SK-N-SH treated with all-trans-retinoic acid at 6 μM for 48 hours (cell line): ENCODE measurements around the gene POU4F3.

ENCODE experiments used
- ATAC-seq: fragments of 200-7000 bp; cut with Tn5 transposase; 3 replicates; pipeline ENCODE4 v1.9.1; 2020; ENCODE audit warnings: mild to moderate bottlenecking, moderate library complexity
- ARNTL ChIP-seq: fragments of 450-650 bp; formaldehyde crosslinking; IDR thresholded peaks from 2 replicates; pipeline ENCODE4 v1.5.0; 2020; ENCODE audit warnings: low read depth, mild to moderate bottlenecking, moderate library complexity, borderline replicate concordance
- BACH2 ChIP-seq: fragments of 250-450 bp; sonication (Bioruptor Pico); IDR thresholded peaks from 2 replicates; pipeline ENCODE4 v1.9.0; 2021; ENCODE audit warnings: mild to moderate bottlenecking, borderline replicate concordance
- CSDC2 ChIP-seq: fragments of 250-450 bp; sonication (Bioruptor Pico); IDR thresholded peaks from 2 replicates; pipeline ENCODE4 v1.5.0; 2020; ENCODE audit warnings: mild to moderate bottlenecking, moderate library complexity
- CSRNP3 ChIP-seq: fragments of 250-450 bp; sonication (Bioruptor Pico); IDR thresholded peaks from 2 replicates; pipeline ENCODE4 v1.5.1; 2021; ENCODE audit warnings: mild to moderate bottlenecking, moderate library complexity
- ESRRG ChIP-seq: fragments of 250-450 bp; sonication (Bioruptor Pico); IDR thresholded peaks from 2 replicates; pipeline ENCODE4 v1.6.1; 2021; ENCODE audit warnings: mild to moderate bottlenecking
- GLIS3 ChIP-seq: fragments of 250-450 bp; sonication (Bioruptor Pico); IDR thresholded peaks from 2 replicates; pipeline ENCODE4 v1.5.0; 2020; ENCODE audit warnings: mild to moderate bottlenecking, moderate library complexity
- ISL1 ChIP-seq: fragments of 250-450 bp; sonication (Bioruptor Pico); IDR thresholded peaks from 2 replicates; pipeline ENCODE4 v2.1.2; 2022; ENCODE audit warnings: mild to moderate bottlenecking, moderate library complexity
- OSR1 ChIP-seq: fragments of 250-450 bp; sonication (Bioruptor Pico); IDR thresholded peaks from 2 replicates; pipeline ENCODE4 v1.8.0; 2022; ENCODE audit warnings: moderate library complexity, mild to moderate bottlenecking, inconsistent platforms
- PPARA ChIP-seq: fragments of 250-450 bp; sonication (Bioruptor Pico); IDR thresholded peaks from 2 replicates; pipeline ENCODE4 v1.5.0; 2020; ENCODE audit warnings: mild to moderate bottlenecking, borderline replicate concordance
- TCF4 ChIP-seq: fragments of 250-450 bp; sonication (Bioruptor Pico); IDR thresholded peaks from 2 replicates; pipeline ENCODE4 v1.8.0; 2021; ENCODE audit warnings: mild to moderate bottlenecking, moderate library complexity, borderline replicate concordance
- TOX ChIP-seq: fragments of 250-450 bp; sonication (Bioruptor Pico); IDR thresholded peaks from 2 replicates; pipeline ENCODE4 v1.8.0; 2021; ENCODE audit warnings: mild to moderate bottlenecking, moderate library complexity, borderline replicate concordance
- ZC3H10 ChIP-seq: fragments of 250-450 bp; sonication (Bioruptor Pico); IDR thresholded peaks from 2 replicates; pipeline ENCODE4 v1.5.1; 2021; ENCODE audit warnings: mild to moderate bottlenecking, moderate library complexity
- ZFP3 ChIP-seq: fragments of 250-450 bp; sonication (Bioruptor Pico); IDR thresholded peaks from 2 replicates; pipeline ENCODE4 v1.5.0; 2020; ENCODE audit warnings: mild to moderate bottlenecking, moderate library complexity
- ZFP30 ChIP-seq: fragments of 450-650 bp; formaldehyde crosslinking; IDR thresholded peaks from 2 replicates; pipeline ENCODE4 v1.5.0; 2022; ENCODE audit warnings: mild to moderate bottlenecking, moderate library complexity
- ZNF565 ChIP-seq: fragments of 450-650 bp; formaldehyde crosslinking; conservative IDR thresholded peaks from 2 replicates; pipeline ENCODE4 v1.5.0; 2020; ENCODE audit warnings: low read depth, mild to moderate bottlenecking, moderate library complexity
- ZNF70 ChIP-seq: fragments of 450-650 bp; formaldehyde crosslinking; IDR thresholded peaks from 2 replicates; pipeline ENCODE4 v1.5.0; 2020; ENCODE audit warnings: mild to moderate bottlenecking, moderate library complexity
- ZNF8 ChIP-seq: fragments of 450-650 bp; formaldehyde crosslinking; IDR thresholded peaks from 2 replicates; pipeline ENCODE4 v1.5.0; 2020; ENCODE audit warnings: mild to moderate bottlenecking, moderate library complexity
- TF ChIP-seq, protein P1 (sequence below): fragments of 250-450 bp; sonication (Bioruptor Pico); IDR thresholded peaks from 2 replicates; pipeline ENCODE4 v1.5.0; 2020; ENCODE audit warnings: mild to moderate bottlenecking, moderate library complexity
- TF ChIP-seq, protein P2 (sequence below): fragments of 250-450 bp; sonication (Bioruptor Pico); IDR thresholded peaks from 2 replicates; pipeline ENCODE4 v1.5.1; 2020; ENCODE audit warnings: low read depth, mild to moderate bottlenecking, moderate library complexity
- TF ChIP-seq, protein P3 (sequence below): fragments of 250-450 bp; sonication (Bioruptor Pico); IDR thresholded peaks from 2 replicates; pipeline ENCODE4 v1.8.0; 2020; ENCODE audit warnings: mild to moderate bottlenecking, moderate library complexity, borderline replicate concordance

The POU4F3 gene

GRCh38 chr5:146345578-146346366 is 7.1 kb downstream of the POU4F3 start:
- ATAC-seq = peak; percentile 24; the same call in 1 of the 3 replicates
- TF ChIP-seq, protein P1, sequence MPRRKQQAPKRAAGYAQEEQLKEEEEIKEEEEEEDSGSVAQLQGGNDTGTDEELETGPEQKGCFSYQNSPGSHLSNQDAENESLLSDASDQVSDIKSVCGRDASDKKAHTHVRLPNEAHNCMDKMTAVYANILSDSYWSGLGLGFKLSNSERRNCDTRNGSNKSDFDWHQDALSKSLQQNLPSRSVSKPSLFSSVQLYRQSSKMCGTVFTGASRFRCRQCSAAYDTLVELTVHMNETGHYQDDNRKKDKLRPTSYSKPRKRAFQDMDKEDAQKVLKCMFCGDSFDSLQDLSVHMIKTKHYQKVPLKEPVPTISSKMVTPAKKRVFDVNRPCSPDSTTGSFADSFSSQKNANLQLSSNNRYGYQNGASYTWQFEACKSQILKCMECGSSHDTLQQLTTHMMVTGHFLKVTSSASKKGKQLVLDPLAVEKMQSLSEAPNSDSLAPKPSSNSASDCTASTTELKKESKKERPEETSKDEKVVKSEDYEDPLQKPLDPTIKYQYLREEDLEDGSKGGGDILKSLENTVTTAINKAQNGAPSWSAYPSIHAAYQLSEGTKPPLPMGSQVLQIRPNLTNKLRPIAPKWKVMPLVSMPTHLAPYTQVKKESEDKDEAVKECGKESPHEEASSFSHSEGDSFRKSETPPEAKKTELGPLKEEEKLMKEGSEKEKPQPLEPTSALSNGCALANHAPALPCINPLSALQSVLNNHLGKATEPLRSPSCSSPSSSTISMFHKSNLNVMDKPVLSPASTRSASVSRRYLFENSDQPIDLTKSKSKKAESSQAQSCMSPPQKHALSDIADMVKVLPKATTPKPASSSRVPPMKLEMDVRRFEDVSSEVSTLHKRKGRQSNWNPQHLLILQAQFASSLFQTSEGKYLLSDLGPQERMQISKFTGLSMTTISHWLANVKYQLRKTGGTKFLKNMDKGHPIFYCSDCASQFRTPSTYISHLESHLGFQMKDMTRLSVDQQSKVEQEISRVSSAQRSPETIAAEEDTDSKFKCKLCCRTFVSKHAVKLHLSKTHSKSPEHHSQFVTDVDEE (CRISPR knock-in tag) = no peak
- no peak for TF ChIP-seq ZNF8 (CRISPR knock-in tag)

- TF ChIP-seq ZNF565 (CRISPR knock-in tag) = no peak
- TF ChIP-seq, all 23 proteins: peak for 0
- no peak for ATAC-seq
Measured at GRCh38 chr5:146357126-146357525, 18.5 kb downstream of the POU4F3 start.

DNA sequence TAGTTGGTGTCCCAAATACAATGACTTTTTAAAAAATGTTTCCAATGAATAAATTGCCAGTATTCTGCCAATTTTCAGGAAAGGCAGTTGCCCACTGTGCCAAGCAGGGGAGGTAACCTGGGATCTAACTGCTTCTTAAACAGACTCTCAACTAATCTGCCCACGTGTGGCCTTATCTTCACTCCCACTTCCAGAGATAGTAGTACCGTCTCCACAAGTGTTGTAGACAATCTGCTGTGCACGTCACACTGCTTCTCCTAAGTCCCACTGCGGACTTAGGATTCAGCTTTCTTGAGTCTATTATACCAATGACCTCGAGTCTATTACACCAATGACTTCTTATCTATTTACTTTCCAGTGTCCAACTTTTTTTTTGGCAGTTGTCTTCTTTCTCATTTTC is 21.2 kb downstream of the POU4F3 start:
- no peak for TF ChIP-seq GLIS3 (CRISPR knock-in tag)
- TF ChIP-seq ISL1 (CRISPR knock-in tag) = no peak
- TF ChIP-seq ZNF565 (CRISPR knock-in tag) = no peak
- TF ChIP-seq ESRRG (CRISPR knock-in tag) = no peak
- no peak for TF ChIP-seq ARNTL
- TF ChIP-seq CSRNP3 = no peak
- TF ChIP-seq ZFP30 (CRISPR knock-in tag) = no peak
- no peak for TF ChIP-seq ZFP3 (CRISPR knock-in tag)
- TF ChIP-seq BACH2 (CRISPR knock-in tag) = no peak
- no peak for TF ChIP-seq TCF4 (CRISPR knock-in tag)
- TF ChIP-seq ZNF70 (CRISPR knock-in tag) = no peak
- no peak for TF ChIP-seq PPARA (CRISPR knock-in tag)
- no peak for TF ChIP-seq CSDC2 (CRISPR knock-in tag)
- no peak for TF ChIP-seq OSR1 (CRISPR knock-in tag)
- TF ChIP-seq ZC3H10 (CRISPR knock-in tag) = no peak
- TF ChIP-seq, protein P1 (CRISPR knock-in tag) = no peak
- TF ChIP-seq, protein P2, sequence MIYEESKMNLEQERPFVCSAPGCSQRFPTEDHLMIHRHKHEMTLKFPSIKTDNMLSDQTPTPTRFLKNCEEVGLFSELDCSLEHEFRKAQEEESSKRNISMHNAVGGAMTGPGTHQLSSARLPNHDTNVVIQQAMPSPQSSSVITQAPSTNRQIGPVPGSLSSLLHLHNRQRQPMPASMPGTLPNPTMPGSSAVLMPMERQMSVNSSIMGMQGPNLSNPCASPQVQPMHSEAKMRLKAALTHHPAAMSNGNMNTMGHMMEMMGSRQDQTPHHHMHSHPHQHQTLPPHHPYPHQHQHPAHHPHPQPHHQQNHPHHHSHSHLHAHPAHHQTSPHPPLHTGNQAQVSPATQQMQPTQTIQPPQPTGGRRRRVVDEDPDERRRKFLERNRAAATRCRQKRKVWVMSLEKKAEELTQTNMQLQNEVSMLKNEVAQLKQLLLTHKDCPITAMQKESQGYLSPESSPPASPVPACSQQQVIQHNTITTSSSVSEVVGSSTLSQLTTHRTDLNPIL (CRISPR knock-in tag) = no peak
- no peak for TF ChIP-seq TOX (CRISPR knock-in tag)
- ATAC-seq = no peak

DNA sequence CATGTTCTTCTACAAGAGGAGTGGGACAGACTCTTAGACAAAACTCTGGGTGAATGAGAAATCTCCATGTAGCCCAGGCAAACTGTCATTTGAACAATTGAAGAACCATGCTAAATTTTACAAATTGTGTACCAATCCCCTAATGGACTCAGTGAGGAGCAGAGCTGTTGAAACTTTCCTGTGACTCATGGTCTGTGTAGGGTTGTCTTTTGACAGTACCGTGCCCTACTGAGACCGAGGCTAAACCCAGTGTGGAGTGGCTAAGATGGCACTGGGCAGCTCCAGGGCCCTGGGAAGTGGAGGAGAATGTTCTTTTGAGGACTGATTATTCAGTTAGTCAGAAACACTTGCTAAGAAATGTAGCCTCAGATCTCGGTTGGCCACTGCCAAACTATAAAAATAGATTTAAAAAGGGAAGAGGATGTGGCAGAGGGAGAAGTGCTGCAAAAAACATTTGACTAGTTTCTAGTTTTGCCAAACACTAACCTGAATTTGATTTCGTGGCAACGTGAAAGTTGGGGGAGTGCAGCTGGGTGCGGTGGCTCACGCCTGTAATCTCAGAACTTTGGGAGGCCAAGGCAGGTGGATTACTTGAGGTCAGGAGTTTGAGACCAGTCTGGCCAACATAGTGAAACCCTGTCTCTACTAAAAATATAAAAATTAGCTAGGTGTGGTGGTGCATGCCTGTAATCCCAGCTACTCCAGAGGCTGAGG is 24.7 kb downstream of the POU4F3 start:
- TF ChIP-seq ARNTL = no peak
- no peak for TF ChIP-seq ISL1 (CRISPR knock-in tag)
- no peak for TF ChIP-seq OSR1 (CRISPR knock-in tag)
- TF ChIP-seq CSDC2 (CRISPR knock-in tag) = no peak
- no peak for TF ChIP-seq PPARA (CRISPR knock-in tag)
- no peak for TF ChIP-seq ESRRG (CRISPR knock-in tag)
- TF ChIP-seq TOX (CRISPR knock-in tag) = no peak
- TF ChIP-seq BACH2 (CRISPR knock-in tag) = no peak
- TF ChIP-seq, protein P3, sequence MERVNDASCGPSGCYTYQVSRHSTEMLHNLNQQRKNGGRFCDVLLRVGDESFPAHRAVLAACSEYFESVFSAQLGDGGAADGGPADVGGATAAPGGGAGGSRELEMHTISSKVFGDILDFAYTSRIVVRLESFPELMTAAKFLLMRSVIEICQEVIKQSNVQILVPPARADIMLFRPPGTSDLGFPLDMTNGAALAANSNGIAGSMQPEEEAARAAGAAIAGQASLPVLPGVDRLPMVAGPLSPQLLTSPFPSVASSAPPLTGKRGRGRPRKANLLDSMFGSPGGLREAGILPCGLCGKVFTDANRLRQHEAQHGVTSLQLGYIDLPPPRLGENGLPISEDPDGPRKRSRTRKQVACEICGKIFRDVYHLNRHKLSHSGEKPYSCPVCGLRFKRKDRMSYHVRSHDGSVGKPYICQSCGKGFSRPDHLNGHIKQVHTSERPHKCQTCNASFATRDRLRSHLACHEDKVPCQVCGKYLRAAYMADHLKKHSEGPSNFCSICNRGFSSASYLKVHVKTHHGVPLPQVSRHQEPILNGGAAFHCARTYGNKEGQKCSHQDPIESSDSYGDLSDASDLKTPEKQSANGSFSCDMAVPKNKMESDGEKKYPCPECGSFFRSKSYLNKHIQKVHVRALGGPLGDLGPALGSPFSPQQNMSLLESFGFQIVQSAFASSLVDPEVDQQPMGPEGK (CRISPR knock-in tag) = no peak
- TF ChIP-seq, protein P1 (CRISPR knock-in tag) = no peak
- ATAC-seq = no peak
